Heart left ventricle (tissue), 16 donors: Measurements from ENCODE around the gene ANKMY2. TPM values are rescaled to one million over a fixed set of nuclear protein-coding genes. Genes with fewer than 3 reads are reported as not detected.

Source experiments
- ATAC-seq, 4 donors: fragments of 200-7000 bp; cut with Tn5 transposase; one replicate each; pipeline ENCODE4 v1.9.1; 2020 to 2022; ENCODE audit warnings: moderate library complexity in 4 of 4, mild to moderate bottlenecking in 3 of 4, moderate number of reproducible peaks in 1 of 4
- DNase-seq, 5 donors: peaks; one replicate each; pipeline ENCODE4 v3.0.0-alpha.2; 2020
- H3K27ac ChIP-seq, 12 donors: fragments of 200-600 bp; sonication (generic) in 4 of 12; one replicate each; pipeline versions ENCODE4 v1.5.0 to v1.8.0; 2016 to 2022; ENCODE audit warnings: mild to moderate bottlenecking in 2 of 12
- H3K27me3 ChIP-seq, 9 donors: fragments of 200-600 bp; sonication (generic) in 2 of 9; one replicate each; pipeline versions ENCODE4 v1.5.1 to v1.8.0; 2016 to 2022; ENCODE audit warnings: mild to moderate bottlenecking in 3 of 9
- H3K36me3 ChIP-seq, 9 donors: fragments of 200-600 bp; sonication (generic) in 2 of 9; one replicate each; pipeline versions ENCODE4 v1.5.0 to v1.8.0; 2018 to 2022; ENCODE audit warnings: mild to moderate bottlenecking in 2 of 9
- H3K4me1 ChIP-seq, 12 donors: fragments of 200-600 bp; sonication (generic) in 4 of 12; one replicate each; pipeline versions ENCODE4 v1.5.0 to v1.8.0; 2016 to 2022; ENCODE audit warnings: mild to moderate bottlenecking in 3 of 12
- H3K4me3 ChIP-seq, 12 donors: fragments of 200-600 bp; sonication (generic) in 4 of 12; one replicate each; pipeline versions ENCODE4 v1.5.0 to v1.8.0; 2017 to 2022; ENCODE audit warnings: mild to moderate bottlenecking in 9 of 12, moderate library complexity in 4 of 12
- H3K9me3 ChIP-seq, 12 donors: fragments of 200-600 bp; sonication (generic) in 4 of 12; one replicate each; pipeline versions ENCODE4 v1.5.0 to v1.8.0; 2016 to 2022; ENCODE audit warnings: mild to moderate bottlenecking in 1 of 12
- CTCF ChIP-seq, 12 donors: fragments of 200-600 bp; sonication (generic) in 4 of 12; IDR thresholded peaks; one replicate each; pipeline versions ENCODE4 v1.5.0 to v1.8.0; 2018 to 2022; ENCODE audit warnings: antibody characterized with exemption in 12 of 12, mild to moderate bottlenecking in 5 of 12
- POLR2A ChIP-seq, 2 donors: fragments of 450-650 bp; IDR thresholded peaks; one replicate each; pipeline ENCODE4 v1.6.1; 2017; ENCODE audit warnings: antibody characterized with exemption in 2 of 2, mild to moderate bottlenecking in 2 of 2, moderate library complexity in 2 of 2
- WGBS, 4 donors: extraction: QIAGEN DNeasy Blood & Tissue Kit in 2 of 4; methylation state at CpG; one replicate each; pipeline versions ENCODE4 v1.1.5 to v1.1.7; 2013 to 2018; 5-methylcytosine and 5-hydroxymethylcytosine counted together
- intact Hi-C, 10 donors: fragments of 100-400 bp; cut with DNase I; formaldehyde crosslinking; loops; one replicate each; pipeline versions ENCODE4 v1.11.1 to v1.14.2; 2022
- polyA plus RNA-seq, 2 donors: library from polyadenylated mRNA; stranded (reverse); fragments of 200-250 nt; gene quantifications; one replicate each; pipeline ENCODE4 v1.2.3, GENCODE V29; 2013
- total RNA-seq, 9 donors: library from RNA; depleted of rRNA in 2 of 9; stranded (reverse); fragments of >200 nt in 2 of 9; fragmentation: NEBNext Ultra II Directional in 3 of 9; extraction: Animal tissue kit (Norgen Biotek cat#: 25700) in 3 of 9; gene quantifications; one replicate each; pipeline versions ENCODE4 v1.1.0 to v1.2.4, GENCODE V29; 2016 to 2023
- donor health status: ischemic (EF 13 %, LVEDD 7.1; RV severe dilation, severe dysfunction).
- donor health status: healthy with polysubstance abuse.
- donor health status: DM: no; HTN: yes; CAD: no.
- donor health status: DM: no; HTN: no; CAD: no.
- donor health status: ischemic (EF 25% LVEDD 6.9; RV normal size, moderate dysfunction).
- donor health status: ischemic (EF 25% LVEDD 5.7; RV mildly dilated, moderate dysfunction).
- donor health status: healthy.
- donor health status: DM: yes; HTN: yes; CAD: no.
- donor health status: ischemic (EF 35%, LVEDD 5.7; RV mildly dilated, moderate dysfunction).
- donor health status: nonischemic (EF 11% LVEDD 7.7; RV severe dilation, severe dysfunction).
- donor health status: DM: yes; HTN: yes; CAD: no.
- donor health status: PGD.
- donor health status: ischemic (EF 29% LVEDD 5.4; RV normal size, mild dysfunction).
- donor health status: nonischemic (EF 23%, LVEDD 6.1; RV moderate dilation, normal function).

Gene ANKMY2
- total and polyA plus RNA-seq, 11 donors, result 10.3 to 44.3 (median 28.0) TPM

GRCh38 chr7:16657656-16658279, 12.2 kb upstream of the ANKMY2 start:
- peaks cover 0 to 64% (median 35%) of the 10 kb centered on the region in 12 donors for H3K4me1 ChIP-seq
- WGBS, 4 donors, result 31 to 51% (median 38%) methylated on average over 4 of the region's 4 CpGs
- DNase-seq (peak in 3 of 5 donors; percentile 33 to 73 (median 68)), ATAC-seq (peak in 3 of 4 donors; percentile 36 to 72 (median 60))
- no peaks in the 10 kb centered on the region for H3K36me3 ChIP-seq
- peak overlapping the region in 8 of 12 donors; percentile 17 to 70 (median 58) for H3K27ac ChIP-seq
- intact Hi-C loops, result no loop called here
- H3K27me3 ChIP-seq, result no peaks in the 10 kb centered on the region
- no peaks in the 10 kb centered on the region for H3K9me3 ChIP-seq
- TF ChIP-seq CTCF (IDR thresholded peaks at IDR 0.05) (peak in 1 of 12 donors; percentile 12), POLR2A (IDR thresholded peaks at IDR 0.05) (no peak)
- no peak overlapping the region for H3K4me3 ChIP-seq

- Histone ChIP-seq H3K9me3 (no peaks in the 10 kb centered on the region), H3K27ac (no peak overlapping the region), H3K4me1 (peaks cover 0 to 69% (median 44%) of the 10 kb centered on the region in 12 donors), H3K36me3 (no peaks in the 10 kb centered on the region), H3K27me3 (no peaks in the 10 kb centered on the region), H3K4me3 (no peak overlapping the region)
- 40 to 53% (median 47%) methylated on average over 1 of the region's 1 CpG for WGBS, 4 donors
- DNase-seq (no peak), ATAC-seq (no peak)
- intact Hi-C loops, result no loop called here
- no peak for TF ChIP-seq POLR2A (IDR thresholded peaks at IDR 0.05)
- no peak for TF ChIP-seq CTCF (IDR thresholded peaks at IDR 0.05)
These were observed 10.6 kb upstream of the ANKMY2 start for GRCh38 chr7:16656141-16656540.

- Histone ChIP-seq H3K4me1 (peaks cover 0 to 71% (median 40%) of the 10 kb centered on the region in 12 donors), H3K9me3 (no peaks in the 10 kb centered on the region), H3K36me3 (no peaks in the 10 kb centered on the region), H3K27me3 (no peaks in the 10 kb centered on the region), H3K4me3 (no peak overlapping the region), H3K27ac (no peak overlapping the region)
- no peak for ATAC-seq
- intact Hi-C loops, result no loop called here
- TF ChIP-seq CTCF (IDR thresholded peaks at IDR 0.05) (no peak), POLR2A (IDR thresholded peaks at IDR 0.05) (no peak)
- no peak for DNase-seq
These were observed 9.8 kb upstream of the ANKMY2 start for GRCh38 chr7:16655394-16655793.

DNA sequence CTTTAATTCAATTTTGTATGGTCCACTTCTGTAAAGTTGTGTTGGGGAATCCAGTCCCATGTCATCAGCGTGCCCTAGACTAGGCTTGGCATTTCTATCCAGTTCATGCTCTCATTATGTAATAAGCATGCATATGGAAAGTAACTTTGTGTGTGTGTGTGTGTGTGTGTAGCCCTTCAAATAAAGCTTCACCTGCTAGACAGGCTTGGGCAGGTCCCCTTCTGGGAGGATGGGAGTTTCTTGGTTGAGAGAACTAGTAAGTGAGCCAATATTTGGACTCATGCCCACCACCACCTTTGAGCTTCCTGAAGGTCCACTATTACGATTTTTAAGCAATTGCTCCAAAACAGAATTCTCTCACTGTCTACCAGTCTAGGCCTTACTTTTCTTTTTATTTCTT, 7.3 kb upstream of the ANKMY2 start:
- Histone ChIP-seq H3K4me3 (no peak overlapping the region), H3K36me3 (no peaks in the 10 kb centered on the region), H3K27ac (peak overlapping the region in 11 of 12 donors; percentile 36 to 95 (median 63)), H3K27me3 (no peaks in the 10 kb centered on the region), H3K9me3 (no peaks in the 10 kb centered on the region), H3K4me1 (peaks cover 0 to 76% (median 48%) of the 10 kb centered on the region in 12 donors)
- DNase-seq (no peak), ATAC-seq (peak in 1 of 4 donors; percentile 10)
- WGBS, 4 donors, result 53 to 75% (median 67%) methylated on average over 2 of the region's 2 CpGs
- TF ChIP-seq POLR2A (IDR thresholded peaks at IDR 0.05), result no peak
- TF ChIP-seq CTCF (IDR thresholded peaks at IDR 0.05), result no peak
- intact Hi-C loops, result no loop called here
